GM12878 (cell line): ENCODE measurements around the gene KLRF2. TPM values are rescaled to one million over a fixed set of nuclear protein-coding genes. Genes with fewer than 3 reads are reported as not detected.
A peak's percentile ranks its signal among the peaks of the same experiment; 100 is the strongest.

Source experiments
- ATAC-seq: fragments of 200-7000 bp; cut with Tn5 transposase; 3 replicates; pipeline ENCODE4 v1.9.1; 2020; ENCODE audit warnings: mild to moderate bottlenecking, moderate library complexity
- BruUV-seq: library from RNA; stranded (reverse); fragments of 400-500 nt; replicated peaks from 2 replicates; lab custom pipeline; 2021; lab: Mats Ljungman, UMichigan
- CTCF ChIA-PET: fragments of 300-600 bp; sonication (Branson Sonifier 250); formaldehyde crosslinking; extraction: SDS; loops from one replicate; lab custom pipeline; 2021; ENCODE audit warnings: inconsistent platforms; lab: Yijun Ruan, JAX
- POLR2A ChIA-PET: fragments of 350-600 bp; formaldehyde crosslinking; extraction: SDS; loops from one replicate; lab custom pipeline; 2021; ENCODE audit warnings: inconsistent platforms; lab: Charles Lee
- RAD21 ChIA-PET: fragments of 300-600 bp; sonication (Branson Sonifier 250); formaldehyde crosslinking; loops from one replicate; lab custom pipeline; 2023; ENCODE audit warnings: antibody characterized with exemption; ENCODE audit not compliant: unreplicated experiment; lab: Charles Lee
- SMC1A ChIA-PET: fragments of 300-600 bp; sonication (Branson Sonifier 250); formaldehyde crosslinking; loops from one replicate; lab custom pipeline; 2023; ENCODE audit not compliant: unreplicated experiment, uncharacterized antibody; lab: Charles Lee
- DNase-seq: peaks from one replicate; pipeline ENCODE4 v3.0.0-alpha.2; 2011; ENCODE audit warnings: low read depth, low spot score
- FAIRE-seq: peaks from 3 replicates; lab custom pipeline; 2011; peaks lifted over from hg19 to GRCh38; lab: Jason Lieb, UNC
- H2AFZ ChIP-seq: 2 replicates; pipeline ENCODE4 v1.6.0; 2011; ENCODE audit warnings: low read depth, low read length, control low read depth; ENCODE audit not compliant: control insufficient read depth
- H3K27ac ChIP-seq: 2 replicates; pipeline ENCODE4 v1.5.1; 2011; ENCODE audit warnings: control low read depth; ENCODE audit not compliant: control insufficient read depth, insufficient read depth
- H3K27me3 ChIP-seq, 2 experiments: replicated peaks in 1 of 2; 2 replicates each; pipeline versions ENCODE4 v1.6.0 to v1.6.1; 2011; ENCODE audit warnings: low read length in 1 of 2; ENCODE audit not compliant: control insufficient read depth in 2 of 2, insufficient read depth in 2 of 2
- H3K36me3 ChIP-seq, 2 experiments: 2 replicates each; pipeline ENCODE4 v1.5.1; 2011; ENCODE audit warnings: low read length in 1 of 2; ENCODE audit not compliant: control insufficient read depth in 2 of 2, insufficient read depth in 2 of 2
- H3K4me1 ChIP-seq: 2 replicates; pipeline ENCODE4 v1.6.1; 2011; ENCODE audit warnings: mild to moderate bottlenecking, low read length, moderate library complexity, mixed read lengths; ENCODE audit not compliant: control insufficient read depth, insufficient read depth
- H3K4me2 ChIP-seq: 2 replicates; pipeline ENCODE4 v1.6.0; 2011; ENCODE audit warnings: control low read depth; ENCODE audit not compliant: control insufficient read depth, insufficient read depth
- H3K4me3 ChIP-seq: fragments of 200-600 bp; sonication (generic); 2 replicates; pipeline ENCODE4 v1.5.1; 2016
- H3K79me2 ChIP-seq: 2 replicates; pipeline ENCODE4 v1.6.0; 2011; ENCODE audit warnings: low read length; ENCODE audit not compliant: control insufficient read depth, insufficient read depth
- H3K9ac ChIP-seq: 2 replicates; pipeline ENCODE4 v1.8.0; 2011; ENCODE audit warnings: low read length, control low read depth, mixed read lengths; ENCODE audit not compliant: control insufficient read depth, insufficient read depth
- H3K9me3 ChIP-seq: replicated peaks from 3 replicates; pipeline ENCODE4 v1.5.1; 2011; ENCODE audit warnings: mild to moderate bottlenecking, low read length; ENCODE audit not compliant: control insufficient read depth, insufficient read depth
- H4K20me1 ChIP-seq: 2 replicates; pipeline ENCODE4 v1.6.0; 2011; ENCODE audit not compliant: control insufficient read depth, insufficient read depth
- BHLHE40 ChIP-seq, 2 experiments: fragments of 450-650 bp in 1 of 2; IDR thresholded peaks; 2 replicates each; pipeline ENCODE4 v1.6.1; 2011 to 2017; ENCODE audit warnings: low read depth in 2 of 2, borderline replicate concordance in 1 of 2, improper control_type of control experiment in 1 of 2, low read length in 1 of 2, mild to moderate bottlenecking in 1 of 2
- CREM ChIP-seq: IDR thresholded peaks from 2 replicates; pipeline ENCODE4 v1.6.1; 2014; ENCODE audit warnings: antibody characterized with exemption, low read depth
- CTCF ChIP-seq, 3 experiments: IDR thresholded peaks in 2 of 3; conservative IDR thresholded peaks in 1 of 3; 2 replicates each; pipeline ENCODE4 v1.5.1; 2011; ENCODE audit warnings: low read depth in 3 of 3, low read length in 3 of 3, mild to moderate bottlenecking in 3 of 3, control low read depth in 2 of 3, moderate library complexity in 2 of 3, inconsistent platforms in 1 of 3, mixed read lengths in 1 of 3; ENCODE audit not compliant: control insufficient read depth in 2 of 3, insufficient read depth in 1 of 3; ENCODE audit errors: extremely low read depth in 1 of 3
- EGR1 ChIP-seq, 2 experiments: IDR thresholded peaks; 1 replicate in 1 of 2; 2 replicates in 1 of 2; pipeline ENCODE4 v1.6.1; 2011 to 2012; ENCODE audit warnings: low read depth in 2 of 2, low read length in 2 of 2, borderline replicate concordance in 1 of 2, mild to moderate bottlenecking in 1 of 2, moderate library complexity in 1 of 2
- JUNB ChIP-seq: IDR thresholded peaks from 2 replicates; pipeline ENCODE4 v1.6.1; 2016; ENCODE audit warnings: antibody characterized with exemption, mild to moderate bottlenecking
- MXI1 ChIP-seq: fragments of 150-350 bp; IDR thresholded peaks from 2 replicates; pipeline ENCODE4 v1.6.1; 2011; ENCODE audit warnings: low read depth, mild to moderate bottlenecking, inconsistent platforms, low read length, improper control_type of control experiment
- NFIC ChIP-seq: IDR thresholded peaks from 2 replicates; pipeline ENCODE4 v1.6.1; 2012; ENCODE audit warnings: low read depth, mild to moderate bottlenecking, inconsistent platforms, low read length, moderate library complexity
- NFYA ChIP-seq: IDR thresholded peaks from 2 replicates; pipeline ENCODE4 v1.6.1; 2011; ENCODE audit warnings: low read depth, mild to moderate bottlenecking, low read length, improper control_type of control experiment, borderline replicate concordance
- NFYB ChIP-seq: IDR thresholded peaks from 2 replicates; pipeline ENCODE4 v1.6.1; 2011; ENCODE audit warnings: low read depth, mild to moderate bottlenecking, low read length, improper control_type of control experiment, moderate library complexity; ENCODE audit not compliant: insufficient read depth
- RAD51 ChIP-seq: fragments of 450-650 bp; IDR thresholded peaks from 2 replicates; pipeline ENCODE4 v1.6.1; 2016; ENCODE audit warnings: moderate library complexity, mild to moderate bottlenecking, inconsistent platforms
- RBBP5 ChIP-seq: fragments of 200-600 bp; sonication (generic); conservative IDR thresholded peaks from 2 replicates; pipeline ENCODE4 v1.6.1; 2016
- SIX5 ChIP-seq: IDR thresholded peaks from 2 replicates; pipeline ENCODE4 v1.6.1; 2011; ENCODE audit warnings: mild to moderate bottlenecking, low read depth, low read length, moderate library complexity; ENCODE audit not compliant: severe bottlenecking
- SP1 ChIP-seq: IDR thresholded peaks from one replicate; pipeline ENCODE4 v1.6.1; 2011; ENCODE audit warnings: low read depth, low read length
- WGBS: methylation state at CpG from one replicate; pipeline ENCODE4 v1.1.6; 2016; ENCODE audit warnings: low lambda C conversion rate; ENCODE audit not compliant: insufficient replicate concordance, insufficient coverage; ENCODE audit errors: missing lambda C conversion rate; 5-methylcytosine and 5-hydroxymethylcytosine counted together
- in situ Hi-C: fragments of 300-500 bp; cut with MboI; formaldehyde crosslinking; loops from 9 replicates; pipeline ENCODE4 v1.14.3; 2018; ENCODE audit warnings: mixed read lengths
- intact Hi-C: fragments of 100-400 bp; cut with micrococcal nuclease; formaldehyde crosslinking; loops from one replicate; pipeline ENCODE4 v1.14.2; 2022; ENCODE audit not compliant: unreplicated experiment
- polyA plus RNA-seq, 11 experiments: library from polyadenylated mRNA; depleted of rRNA in 4 of 11; unstranded in 6 of 11; stranded (reverse) in 5 of 11; fragments of >200 nt; fragmentation: Nextera tagmentation in 4 of 11; fragmentation: Illumina TruSeq in 1 of 11; extraction: Ambion mirVana in 4 of 11; extraction: Trizol in 1 of 11; gene quantifications; 1 replicate in 1 of 11; 2 replicates in 10 of 11; pipeline versions ENCODE4 v1.2.1 to v1.2.3, GENCODE V29; 2011 to 2016; ENCODE audit warnings: inconsistent platforms in 2 of 11, missing spikeins in 2 of 11, low read depth in 1 of 11
- total RNA-seq, 4 experiments: library from RNA; depleted of rRNA in 3 of 4; stranded (reverse); fragments of >200 nt in 3 of 4; fragmentation: Illumina TruSeq in 1 of 4; extraction: Trizol in 1 of 4; gene quantifications; 2 replicates each; pipeline versions ENCODE4 v1.2.1 to v1.2.3, GENCODE V29; 2013 to 2021
- TF ChIP-seq, protein P1 (sequence below): IDR thresholded peaks from 2 replicates; pipeline ENCODE4 v1.6.1; 2011; ENCODE audit warnings: low read depth, low read length, improper control_type of control experiment, borderline replicate concordance
- TF ChIP-seq, protein P2 (sequence below): fragments of 450-650 bp; IDR thresholded peaks from 2 replicates; pipeline ENCODE4 v1.6.1; 2017; ENCODE audit warnings: antibody characterized with exemption, mild to moderate bottlenecking, moderate library complexity
- TF ChIP-seq, protein P3 (sequence below): IDR thresholded peaks from 2 replicates; pipeline ENCODE4 v1.6.1; 2012; ENCODE audit warnings: low read length, inconsistent platforms

KLRF2 gene
- total and polyA plus RNA-seq, 10 of the 15 experiments (the other 5 are each of a cell fraction or from before 2014, with no cell fraction given): 0.15 to 2.1 (median 0.26) TPM; not detected in 6

DNA sequence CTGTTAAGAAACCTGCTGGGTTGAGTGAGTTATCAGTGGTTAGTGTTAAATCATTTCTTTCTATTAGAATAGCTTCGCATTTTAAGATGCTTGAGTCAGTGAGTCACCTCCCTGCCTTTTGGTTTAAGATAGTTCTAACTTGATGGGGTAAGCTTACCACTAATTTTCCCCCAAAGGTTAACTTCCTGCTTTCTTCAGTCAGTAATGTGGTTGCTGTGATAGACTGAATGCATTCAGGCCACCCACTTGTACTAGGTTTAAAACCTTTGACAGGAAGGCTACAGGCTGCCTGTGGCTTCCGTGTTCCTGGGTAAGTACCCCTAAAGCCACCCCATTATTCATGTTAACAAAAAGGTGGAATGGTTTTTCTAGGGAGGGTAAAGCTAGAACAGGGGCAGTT lies 25.6 kb downstream of the KLRF2 start:
- H3K4me1 ChIP-seq: no peaks in the 10 kb centered on the region
- intact Hi-C loops (no loop called here), in situ Hi-C loops (no loop called here)
- H4K20me1 ChIP-seq: no peaks in the 10 kb centered on the region
- FAIRE-seq (peak; percentile 27), DNase-seq (no peak), ATAC-seq (no peak)
- H3K9ac ChIP-seq: no peak overlapping the region
- ChIA-PET RAD21 (interaction anchor here (1.5 kb wide), 1 partner anchor 157 kb away, joined by 3 read pairs; no protein-coding TSS in a partner anchor), CTCF (interaction anchor here (1.1 kb wide), 1 partner anchor 15 kb away, joined by 5 read pairs; no protein-coding TSS in a partner anchor), SMC1A (interaction anchor here (3.0 kb wide), 1 partner anchor 11 kb away, joined by 10 read pairs; no protein-coding TSS in a partner anchor), POLR2A (no interaction called here)
- no peaks in the 10 kb centered on the region for H3K27me3 ChIP-seq
- H3K9me3 ChIP-seq: peaks cover 20% of the 10 kb centered on the region
- no peaks in the 10 kb centered on the region for H3K36me3 ChIP-seq
- H3K79me2 ChIP-seq: no peaks in the 10 kb centered on the region
- H3K4me2 ChIP-seq: no peak overlapping the region
- no peak overlapping the region for H3K4me3 ChIP-seq
- H3K27ac ChIP-seq: no peak overlapping the region
- BruUV-seq: no TSS peak
- no peak overlapping the region for H2AFZ ChIP-seq
- 0% methylated on average over 2 of the region's 2 CpGs for WGBS
- TF ChIP-seq CTCF (IDR thresholded peaks at IDR 0.05 in 2 of 3, conservative IDR thresholded peaks at IDR 0.05 in 1 of 3; ENCODE audit: control insufficient read depth in 2 of 3, extremely low read depth in 1 of 3, insufficient read depth in 1 of 3, low read depth in 3 of 3, low read length in 3 of 3) (no peak), CREM (no peak), EGR1 (IDR thresholded peaks at IDR 0.05; ENCODE audit: borderline replicate concordance in 1 of 2, low read depth in 2 of 2, low read length in 2 of 2) (no peak), MXI1 (no peak), NFYA (no peak), BHLHE40 (IDR thresholded peaks at IDR 0.05; ENCODE audit: borderline replicate concordance in 1 of 2, low read depth in 2 of 2, low read length in 1 of 2) (no peak), RAD51 (no peak), RBBP5 (no peak), SIX5 (no peak), NFIC (no peak), NFYB (no peak), JUNB (no peak), SP1 (no peak)
- TF ChIP-seq, protein P1, sequence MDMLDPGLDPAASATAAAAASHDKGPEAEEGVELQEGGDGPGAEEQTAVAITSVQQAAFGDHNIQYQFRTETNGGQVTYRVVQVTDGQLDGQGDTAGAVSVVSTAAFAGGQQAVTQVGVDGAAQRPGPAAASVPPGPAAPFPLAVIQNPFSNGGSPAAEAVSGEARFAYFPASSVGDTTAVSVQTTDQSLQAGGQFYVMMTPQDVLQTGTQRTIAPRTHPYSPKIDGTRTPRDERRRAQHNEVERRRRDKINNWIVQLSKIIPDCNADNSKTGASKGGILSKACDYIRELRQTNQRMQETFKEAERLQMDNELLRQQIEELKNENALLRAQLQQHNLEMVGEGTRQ: no peak
- TF ChIP-seq, protein P2, sequence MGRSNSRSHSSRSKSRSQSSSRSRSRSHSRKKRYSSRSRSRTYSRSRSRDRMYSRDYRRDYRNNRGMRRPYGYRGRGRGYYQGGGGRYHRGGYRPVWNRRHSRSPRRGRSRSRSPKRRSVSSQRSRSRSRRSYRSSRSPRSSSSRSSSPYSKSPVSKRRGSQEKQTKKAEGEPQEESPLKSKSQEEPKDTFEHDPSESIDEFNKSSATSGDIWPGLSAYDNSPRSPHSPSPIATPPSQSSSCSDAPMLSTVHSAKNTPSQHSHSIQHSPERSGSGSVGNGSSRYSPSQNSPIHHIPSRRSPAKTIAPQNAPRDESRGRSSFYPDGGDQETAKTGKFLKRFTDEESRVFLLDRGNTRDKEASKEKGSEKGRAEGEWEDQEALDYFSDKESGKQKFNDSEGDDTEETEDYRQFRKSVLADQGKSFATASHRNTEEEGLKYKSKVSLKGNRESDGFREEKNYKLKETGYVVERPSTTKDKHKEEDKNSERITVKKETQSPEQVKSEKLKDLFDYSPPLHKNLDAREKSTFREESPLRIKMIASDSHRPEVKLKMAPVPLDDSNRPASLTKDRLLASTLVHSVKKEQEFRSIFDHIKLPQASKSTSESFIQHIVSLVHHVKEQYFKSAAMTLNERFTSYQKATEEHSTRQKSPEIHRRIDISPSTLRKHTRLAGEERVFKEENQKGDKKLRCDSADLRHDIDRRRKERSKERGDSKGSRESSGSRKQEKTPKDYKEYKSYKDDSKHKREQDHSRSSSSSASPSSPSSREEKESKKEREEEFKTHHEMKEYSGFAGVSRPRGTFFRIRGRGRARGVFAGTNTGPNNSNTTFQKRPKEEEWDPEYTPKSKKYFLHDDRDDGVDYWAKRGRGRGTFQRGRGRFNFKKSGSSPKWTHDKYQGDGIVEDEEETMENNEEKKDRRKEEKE: no peak
- TF ChIP-seq, protein P3, sequence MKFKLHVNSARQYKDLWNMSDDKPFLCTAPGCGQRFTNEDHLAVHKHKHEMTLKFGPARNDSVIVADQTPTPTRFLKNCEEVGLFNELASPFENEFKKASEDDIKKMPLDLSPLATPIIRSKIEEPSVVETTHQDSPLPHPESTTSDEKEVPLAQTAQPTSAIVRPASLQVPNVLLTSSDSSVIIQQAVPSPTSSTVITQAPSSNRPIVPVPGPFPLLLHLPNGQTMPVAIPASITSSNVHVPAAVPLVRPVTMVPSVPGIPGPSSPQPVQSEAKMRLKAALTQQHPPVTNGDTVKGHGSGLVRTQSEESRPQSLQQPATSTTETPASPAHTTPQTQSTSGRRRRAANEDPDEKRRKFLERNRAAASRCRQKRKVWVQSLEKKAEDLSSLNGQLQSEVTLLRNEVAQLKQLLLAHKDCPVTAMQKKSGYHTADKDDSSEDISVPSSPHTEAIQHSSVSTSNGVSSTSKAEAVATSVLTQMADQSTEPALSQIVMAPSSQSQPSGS: no peak
